Measurements from ENCODE around the gene ZNF275. TPM values are rescaled to one million over a fixed set of nuclear protein-coding genes. Genes with fewer than 3 reads are reported as not detected.

Gene ZNF275
- total RNA-seq, 1 donor from 2014 or later, result 7.5 TPM

GRCh38 chrX:153305972-153306371, 28.0 kb upstream of the ZNF275 start:
- Histone ChIP-seq H3K36me3 (no peaks in the 10 kb centered on the region), H3K4me3 (no peak overlapping the region), H3F3A (ENCODE audit: low read depth) (no peaks in the 10 kb centered on the region), H3K9ac (no peak overlapping the region), H3K27ac (no peak overlapping the region), H4K20me1 (ENCODE audit: low read depth) (no peaks in the 10 kb centered on the region), H3K79me2 (ENCODE audit: low read depth) (no peaks in the 10 kb centered on the region), H3K4me2 (no peak overlapping the region), H2AFZ (replicated peaks) (no peak overlapping the region), H3K27me3 (no peaks in the 10 kb centered on the region), H3K4me1 (no peaks in the 10 kb centered on the region), H3K9me3 (ENCODE audit: low read depth) (no peaks in the 10 kb centered on the region)
- H3K4me1 Mint-ChIP-seq, result peaks cover 16% of the 10 kb centered on the region
- H3K36me3 Mint-ChIP-seq, result no peaks in the 10 kb centered on the region
- no peak for TF ChIP-seq EZH2 (IDR thresholded peaks at IDR 0.05)
- TF ChIP-seq EZH2phosphoT487 (IDR thresholded peaks at IDR 0.05), result no peak
- TF ChIP-seq CTCF (IDR thresholded peaks at IDR 0.05), result no peak
- DNase-seq (ENCODE audit: low spot score), result no peak
- H3K27ac Mint-ChIP-seq, result no peak overlapping the region
- peaks cover 11% of the 10 kb centered on the region for H3K27me3 Mint-ChIP-seq (ENCODE audit: insufficient read depth, low read depth)
- no peak overlapping the region for H3K4me3 Mint-ChIP-seq
- peaks cover 21% of the 10 kb centered on the region for H3K9me3 Mint-ChIP-seq

- DNase-seq (ENCODE audit: low spot score), result no peak
- Histone ChIP-seq H3K9ac (no peak overlapping the region), H2AFZ (replicated peaks) (no peak overlapping the region), H3K4me2 (no peak overlapping the region), H3F3A (ENCODE audit: low read depth) (no peaks in the 10 kb centered on the region), H4K20me1 (ENCODE audit: low read depth) (no peaks in the 10 kb centered on the region), H3K36me3 (no peaks in the 10 kb centered on the region), H3K9me3 (ENCODE audit: low read depth) (no peaks in the 10 kb centered on the region), H3K79me2 (ENCODE audit: low read depth) (no peaks in the 10 kb centered on the region), H3K4me1 (no peaks in the 10 kb centered on the region), H3K27me3 (no peaks in the 10 kb centered on the region), H3K4me3 (no peak overlapping the region), H3K27ac (no peak overlapping the region)
- no peak overlapping the region for H3K4me3 Mint-ChIP-seq
- H3K4me1 Mint-ChIP-seq, result peaks cover 19% of the 10 kb centered on the region
- TF ChIP-seq EZH2 (IDR thresholded peaks at IDR 0.05) (no peak), CTCF (IDR thresholded peaks at IDR 0.05) (no peak), EZH2phosphoT487 (IDR thresholded peaks at IDR 0.05) (no peak)
- H3K9me3 Mint-ChIP-seq, result peaks cover 25% of the 10 kb centered on the region
- no peak overlapping the region for H3K27ac Mint-ChIP-seq
- peaks cover 13% of the 10 kb centered on the region for H3K27me3 Mint-ChIP-seq (ENCODE audit: insufficient read depth, low read depth)
- no peaks in the 10 kb centered on the region for H3K36me3 Mint-ChIP-seq
Observed at GRCh38 chrX:153306527-153307115, 27.3 kb upstream of the ZNF275 start.

GRCh38 chrX:153307276-153308178, 26.4 kb upstream of the ZNF275 start:
- Histone ChIP-seq H3K9me3 (ENCODE audit: low read depth) (no peaks in the 10 kb centered on the region), H3K36me3 (no peaks in the 10 kb centered on the region), H3K79me2 (ENCODE audit: low read depth) (no peaks in the 10 kb centered on the region), H3K27ac (no peak overlapping the region), H3K4me3 (no peak overlapping the region), H4K20me1 (ENCODE audit: low read depth) (no peaks in the 10 kb centered on the region), H3K9ac (no peak overlapping the region), H2AFZ (replicated peaks) (no peak overlapping the region), H3F3A (ENCODE audit: low read depth) (no peaks in the 10 kb centered on the region), H3K4me1 (no peaks in the 10 kb centered on the region), H3K27me3 (no peaks in the 10 kb centered on the region), H3K4me2 (no peak overlapping the region)
- TF ChIP-seq EZH2 (IDR thresholded peaks at IDR 0.05) (no peak), EZH2phosphoT487 (IDR thresholded peaks at IDR 0.05) (no peak), CTCF (IDR thresholded peaks at IDR 0.05) (no peak)
- Mint-ChIP-seq H3K9me3 (peaks cover 22% of the 10 kb centered on the region), H3K27me3 (ENCODE audit: insufficient read depth, low read depth) (peaks cover 13% of the 10 kb centered on the region), H3K36me3 (no peaks in the 10 kb centered on the region), H3K27ac (no peak overlapping the region), H3K4me3 (no peak overlapping the region), H3K4me1 (peaks cover 19% of the 10 kb centered on the region)
- DNase-seq (ENCODE audit: low spot score), result no peak
